ENCODE measurements around the gene ZMYM2.

DNA sequence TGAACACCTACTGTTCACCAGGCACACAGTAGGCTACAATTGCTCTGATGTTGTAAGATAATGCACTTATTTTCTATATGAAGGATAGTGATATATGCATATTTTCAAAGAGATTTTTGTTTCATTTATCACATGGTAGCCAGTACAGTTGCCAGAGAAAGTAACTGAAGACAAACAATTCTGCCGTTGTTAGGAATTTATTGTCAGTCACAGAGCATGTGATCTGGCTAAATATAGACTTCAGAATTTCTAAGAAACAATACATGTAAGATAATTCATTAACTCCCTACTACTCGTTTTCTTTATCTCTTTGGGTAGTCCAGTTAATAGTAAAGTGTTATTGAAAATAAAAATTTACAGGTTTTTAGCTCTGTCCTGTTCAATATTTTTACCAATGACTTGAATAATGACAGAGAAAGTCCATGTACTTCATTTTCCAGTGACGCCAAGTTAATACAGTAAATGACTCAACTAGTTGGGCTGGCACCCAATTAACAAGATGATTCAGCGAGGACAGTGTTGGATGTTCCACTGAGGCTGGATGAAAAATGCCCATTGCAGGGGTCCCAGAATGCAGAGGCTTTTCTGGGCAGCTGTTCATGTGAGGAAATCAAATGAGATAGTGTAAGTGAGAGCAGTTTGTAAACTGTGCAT lies 166.7 kb downstream of the ZMYM2 start:
- TF ChIP-seq SIN3A (IDR thresholded peaks at IDR 0.05; ENCODE audit: borderline replicate concordance, insufficient read depth, low read length) (no peak), TAF1 (IDR thresholded peaks at IDR 0.05; ENCODE audit: borderline replicate concordance, insufficient read depth, low read length) (no peak), POLR2AphosphoS5 (IDR thresholded peaks at IDR 0.05; ENCODE audit: low read depth, low read length) (no peak), FOXP2 (optimal IDR thresholded peaks at IDR 0.05; ENCODE audit: borderline replicate concordance, extremely low read depth, extremely low read length, insufficient read depth) (no peak)
- TF ChIP-seq, protein P1, sequence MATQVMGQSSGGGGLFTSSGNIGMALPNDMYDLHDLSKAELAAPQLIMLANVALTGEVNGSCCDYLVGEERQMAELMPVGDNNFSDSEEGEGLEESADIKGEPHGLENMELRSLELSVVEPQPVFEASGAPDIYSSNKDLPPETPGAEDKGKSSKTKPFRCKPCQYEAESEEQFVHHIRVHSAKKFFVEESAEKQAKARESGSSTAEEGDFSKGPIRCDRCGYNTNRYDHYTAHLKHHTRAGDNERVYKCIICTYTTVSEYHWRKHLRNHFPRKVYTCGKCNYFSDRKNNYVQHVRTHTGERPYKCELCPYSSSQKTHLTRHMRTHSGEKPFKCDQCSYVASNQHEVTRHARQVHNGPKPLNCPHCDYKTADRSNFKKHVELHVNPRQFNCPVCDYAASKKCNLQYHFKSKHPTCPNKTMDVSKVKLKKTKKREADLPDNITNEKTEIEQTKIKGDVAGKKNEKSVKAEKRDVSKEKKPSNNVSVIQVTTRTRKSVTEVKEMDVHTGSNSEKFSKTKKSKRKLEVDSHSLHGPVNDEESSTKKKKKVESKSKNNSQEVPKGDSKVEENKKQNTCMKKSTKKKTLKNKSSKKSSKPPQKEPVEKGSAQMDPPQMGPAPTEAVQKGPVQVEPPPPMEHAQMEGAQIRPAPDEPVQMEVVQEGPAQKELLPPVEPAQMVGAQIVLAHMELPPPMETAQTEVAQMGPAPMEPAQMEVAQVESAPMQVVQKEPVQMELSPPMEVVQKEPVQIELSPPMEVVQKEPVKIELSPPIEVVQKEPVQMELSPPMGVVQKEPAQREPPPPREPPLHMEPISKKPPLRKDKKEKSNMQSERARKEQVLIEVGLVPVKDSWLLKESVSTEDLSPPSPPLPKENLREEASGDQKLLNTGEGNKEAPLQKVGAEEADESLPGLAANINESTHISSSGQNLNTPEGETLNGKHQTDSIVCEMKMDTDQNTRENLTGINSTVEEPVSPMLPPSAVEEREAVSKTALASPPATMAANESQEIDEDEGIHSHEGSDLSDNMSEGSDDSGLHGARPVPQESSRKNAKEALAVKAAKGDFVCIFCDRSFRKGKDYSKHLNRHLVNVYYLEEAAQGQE (IDR thresholded peaks at IDR 0.05; ENCODE audit: insufficient read depth in 1 of 2, low read depth in 2 of 2, low read length in 2 of 2) = no peak

Data from PFSK-1 (cell line).